ENCODE results near the gene RXRB. TPM values are rescaled to one million over a fixed set of nuclear protein-coding genes. Genes with fewer than 3 reads are reported as not detected.

RXRB gene
- total RNA-seq, 4 donors from 2014 or later: 17.8 to 27.3 (median 24.9) TPM

DNA sequence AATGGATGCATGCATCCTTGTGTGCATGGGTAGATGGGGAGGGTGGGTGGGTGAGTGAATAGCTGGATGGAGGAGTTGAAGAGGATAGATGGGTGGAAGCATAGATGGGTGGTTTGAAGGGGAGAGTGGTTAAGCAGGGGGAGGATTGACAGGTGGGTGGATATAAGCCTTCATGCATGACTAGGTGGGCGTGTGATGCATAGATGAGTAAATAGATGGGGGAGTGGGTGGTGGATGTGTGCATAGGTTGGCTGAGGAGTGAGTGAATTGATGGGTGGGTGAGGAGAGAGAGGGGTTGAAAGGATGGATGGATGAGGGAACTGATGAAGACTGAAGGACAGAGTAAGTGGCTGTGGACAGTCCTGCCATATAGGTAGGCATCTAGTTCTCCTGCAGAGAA is 12.7 kb downstream of the RXRB start:
- no peak overlapping the region for H3K4me3 ChIP-seq (ENCODE audit: low read depth, poor library complexity, severe bottlenecking)
- intact Hi-C loops (cut with DNase I; ENCODE audit: low total_unique reads): no loop called here
- TF ChIP-seq, protein P1, sequence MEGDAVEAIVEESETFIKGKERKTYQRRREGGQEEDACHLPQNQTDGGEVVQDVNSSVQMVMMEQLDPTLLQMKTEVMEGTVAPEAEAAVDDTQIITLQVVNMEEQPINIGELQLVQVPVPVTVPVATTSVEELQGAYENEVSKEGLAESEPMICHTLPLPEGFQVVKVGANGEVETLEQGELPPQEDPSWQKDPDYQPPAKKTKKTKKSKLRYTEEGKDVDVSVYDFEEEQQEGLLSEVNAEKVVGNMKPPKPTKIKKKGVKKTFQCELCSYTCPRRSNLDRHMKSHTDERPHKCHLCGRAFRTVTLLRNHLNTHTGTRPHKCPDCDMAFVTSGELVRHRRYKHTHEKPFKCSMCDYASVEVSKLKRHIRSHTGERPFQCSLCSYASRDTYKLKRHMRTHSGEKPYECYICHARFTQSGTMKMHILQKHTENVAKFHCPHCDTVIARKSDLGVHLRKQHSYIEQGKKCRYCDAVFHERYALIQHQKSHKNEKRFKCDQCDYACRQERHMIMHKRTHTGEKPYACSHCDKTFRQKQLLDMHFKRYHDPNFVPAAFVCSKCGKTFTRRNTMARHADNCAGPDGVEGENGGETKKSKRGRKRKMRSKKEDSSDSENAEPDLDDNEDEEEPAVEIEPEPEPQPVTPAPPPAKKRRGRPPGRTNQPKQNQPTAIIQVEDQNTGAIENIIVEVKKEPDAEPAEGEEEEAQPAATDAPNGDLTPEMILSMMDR (IDR thresholded peaks at IDR 0.05): no peak
- TF ChIP-seq POLR2A (IDR thresholded peaks at IDR 0.05): no peak
- WGBS, 2 donors: 95% methylated on average over 1 of the region's 1 CpG
- no peak for DNase-seq (ENCODE audit: low spot score in 2 of 2)

DNA sequence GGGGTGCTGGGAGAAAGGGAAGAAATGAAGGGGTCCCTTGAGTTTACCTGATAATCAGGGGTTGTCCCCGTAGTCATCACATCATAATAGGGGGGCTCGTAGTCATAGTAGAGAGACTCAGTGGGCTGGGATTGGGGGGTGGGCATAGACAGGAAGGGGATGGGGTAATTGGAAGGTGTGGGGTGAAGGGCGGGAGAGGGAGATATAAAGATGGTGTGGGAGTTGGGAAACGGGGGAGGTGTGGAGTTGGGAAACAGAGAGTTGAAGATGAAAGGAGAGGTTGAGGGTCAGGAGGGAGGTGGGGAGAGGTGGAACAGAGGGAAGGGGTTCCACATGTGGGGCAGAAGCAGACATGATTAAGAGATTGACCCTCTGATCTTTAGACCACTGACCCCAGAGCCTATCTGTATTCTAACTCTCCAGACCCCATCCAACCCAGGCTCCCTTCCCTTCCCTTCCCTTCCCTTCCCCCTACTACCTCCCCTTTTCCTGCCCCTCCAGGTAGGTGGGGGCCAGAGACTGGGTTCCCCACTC is 14.7 kb downstream of the RXRB start:
- intact Hi-C loops (cut with DNase I; ENCODE audit: low total_unique reads): no loop called here
- TF ChIP-seq POLR2A (IDR thresholded peaks at IDR 0.05): no peak
- TF ChIP-seq, protein P1 (IDR thresholded peaks at IDR 0.05): no peak
- WGBS, 2 donors: 79 to 92% methylated on average over 4 of the region's 4 CpGs
- no peak for DNase-seq (ENCODE audit: low spot score in 2 of 2)
- H3K4me3 ChIP-seq (ENCODE audit: low read depth, poor library complexity, severe bottlenecking): no peak overlapping the region

DNA sequence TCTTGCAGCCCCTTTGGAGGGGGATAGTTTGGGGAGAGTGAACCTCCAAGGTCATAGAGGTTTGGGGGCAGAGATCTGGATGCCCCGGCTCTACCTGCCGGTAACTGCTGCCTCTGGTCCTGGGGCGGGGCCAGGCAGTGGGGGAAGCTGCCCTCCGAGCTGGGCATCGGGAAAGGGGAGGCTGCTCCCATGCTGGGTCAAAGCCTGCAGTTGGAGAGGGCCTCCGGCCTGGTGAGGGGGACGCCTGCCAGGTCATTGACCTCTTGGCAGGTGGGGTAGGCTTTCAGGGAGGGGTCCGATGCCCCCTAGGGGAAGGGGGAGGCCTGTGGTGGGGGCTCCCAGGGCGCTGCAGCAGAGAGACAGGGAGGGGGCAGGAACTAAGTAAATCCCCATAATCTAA is 15.3 kb downstream of the RXRB start:
- no peak overlapping the region for H3K4me3 ChIP-seq (ENCODE audit: low read depth, poor library complexity, severe bottlenecking)
- TF ChIP-seq POLR2A (IDR thresholded peaks at IDR 0.05): no peak
- TF ChIP-seq, protein P1 (IDR thresholded peaks at IDR 0.05): no peak
- DNase-seq (ENCODE audit: low spot score in 2 of 2): no peak
- 75 to 85% methylated on average over 9 of the region's 9 CpGs for WGBS, 2 donors
- intact Hi-C loops (cut with DNase I; ENCODE audit: low total_unique reads): no loop called here

DNA sequence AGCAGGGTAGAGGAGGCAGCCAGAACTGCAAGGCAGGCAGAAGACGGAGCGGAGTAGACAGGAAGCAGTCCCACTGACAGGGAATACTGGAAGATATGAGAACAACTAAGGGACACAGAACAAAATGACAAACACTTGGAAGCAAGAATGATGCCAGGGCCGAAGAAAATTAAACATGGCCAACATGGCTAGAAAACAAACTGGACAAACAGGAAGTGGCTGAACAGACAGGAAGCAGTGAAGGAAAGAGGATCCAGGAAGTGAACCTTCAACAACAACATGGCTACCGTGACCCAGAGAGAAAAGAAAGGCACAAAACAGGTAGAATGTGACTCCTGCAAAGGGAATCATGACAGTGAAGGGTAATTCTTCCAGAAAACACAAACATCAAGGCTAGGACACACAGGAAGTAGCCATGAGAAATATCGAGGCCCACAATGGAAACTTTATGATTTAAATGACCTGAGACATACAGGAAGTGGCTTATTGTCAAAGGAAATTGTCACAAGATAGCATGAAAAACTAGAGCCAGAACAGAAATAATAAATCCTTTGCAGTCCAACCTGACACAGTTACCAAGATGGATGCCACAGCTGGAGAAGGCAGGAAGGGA is 17.3 kb downstream of the RXRB start:
- TF ChIP-seq, protein P1 (IDR thresholded peaks at IDR 0.05): no peak
- no peak for TF ChIP-seq POLR2A (IDR thresholded peaks at IDR 0.05)
- 78 to 85% methylated on average over 5 of the region's 5 CpGs for WGBS, 2 donors

DNA sequence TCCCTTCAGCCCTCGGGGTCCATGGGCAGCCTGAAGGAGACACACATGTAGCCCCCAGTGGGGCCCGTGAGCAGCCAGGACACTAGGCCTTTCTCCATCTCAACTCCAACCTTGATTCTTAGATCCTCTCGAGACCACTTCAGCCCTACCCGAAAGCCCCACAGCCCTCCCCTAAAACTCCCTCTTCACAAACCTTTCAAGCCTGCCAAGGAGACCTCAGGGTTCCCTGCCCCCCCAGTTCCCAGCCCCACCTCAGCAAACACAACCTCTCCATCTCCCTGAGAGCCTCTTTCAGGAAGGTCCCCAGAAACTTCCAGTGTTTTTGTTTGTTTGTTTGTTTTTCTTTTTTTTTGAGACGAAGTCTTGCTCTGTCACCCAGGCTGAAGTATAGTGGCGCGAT is 19.3 kb downstream of the RXRB start:
- intact Hi-C loops (cut with DNase I; ENCODE audit: low total_unique reads): no loop called here
- no peak for DNase-seq (ENCODE audit: low spot score in 2 of 2)
- WGBS, 2 donors: 92 to 94% methylated on average over 7 of the region's 7 CpGs

More for the DNA sequence above, 17.3 kb downstream of the RXRB start:
- intact Hi-C loops (cut with DNase I; ENCODE audit: low total_unique reads): no loop called here
- no peak overlapping the region for H3K4me3 ChIP-seq (ENCODE audit: low read depth, poor library complexity, severe bottlenecking)
- DNase-seq (ENCODE audit: low spot score in 2 of 2): no peak

More for the DNA sequence above, 19.3 kb downstream of the RXRB start:
- TF ChIP-seq POLR2A (IDR thresholded peaks at IDR 0.05): no peak
- TF ChIP-seq, protein P1 (IDR thresholded peaks at IDR 0.05): no peak
- H3K4me3 ChIP-seq (ENCODE audit: low read depth, poor library complexity, severe bottlenecking): no peak overlapping the region

Data from lower leg skin (tissue), 4 donors.